Activated CD8-positive, alpha-beta memory T cell treated with anti-CD3 and anti-CD28 coated beads for 4 hours (primary cell): ENCODE results near the gene GNB4.

Experiments
- DNase-seq, 2 donors: peaks; one replicate each; pipeline ENCODE4 v3.0.0-alpha.2; 2020; ENCODE audit warnings: low read depth in 2 of 2

GNB4 gene

DNA sequence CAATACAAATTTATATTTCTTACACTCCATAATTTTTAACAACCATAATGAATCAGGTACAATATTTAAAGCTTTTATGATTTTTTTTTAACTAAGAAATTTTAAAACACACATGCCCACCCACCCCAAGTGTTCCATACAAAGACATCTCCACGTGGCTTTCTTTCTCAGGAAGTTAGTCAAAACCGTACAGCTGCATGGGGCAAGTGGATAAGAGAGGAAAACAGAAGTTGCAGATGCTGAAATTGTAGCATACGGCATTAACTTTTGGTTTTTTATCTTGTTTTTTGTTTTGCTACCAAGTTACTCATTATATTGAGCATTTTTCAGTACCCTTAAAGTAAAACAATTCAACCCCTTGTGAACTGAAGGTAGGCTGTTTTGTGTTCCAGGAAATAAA is 14.8 kb downstream of the GNB4 start:
- no peak for DNase-seq

GRCh38 chr3:179432451-179432850 is 18.8 kb downstream of the GNB4 start:
- DNase-seq = no peak

GRCh38 chr3:179432021-179432420 is 19.2 kb downstream of the GNB4 start:
- DNase-seq = no peak

- DNase-seq = no peak
These were observed 20.9 kb downstream of the GNB4 start for GRCh38 chr3:179430277-179430870.

- no peak for DNase-seq
These were observed 22.3 kb downstream of the GNB4 start for GRCh38 chr3:179428876-179429548.

DNA sequence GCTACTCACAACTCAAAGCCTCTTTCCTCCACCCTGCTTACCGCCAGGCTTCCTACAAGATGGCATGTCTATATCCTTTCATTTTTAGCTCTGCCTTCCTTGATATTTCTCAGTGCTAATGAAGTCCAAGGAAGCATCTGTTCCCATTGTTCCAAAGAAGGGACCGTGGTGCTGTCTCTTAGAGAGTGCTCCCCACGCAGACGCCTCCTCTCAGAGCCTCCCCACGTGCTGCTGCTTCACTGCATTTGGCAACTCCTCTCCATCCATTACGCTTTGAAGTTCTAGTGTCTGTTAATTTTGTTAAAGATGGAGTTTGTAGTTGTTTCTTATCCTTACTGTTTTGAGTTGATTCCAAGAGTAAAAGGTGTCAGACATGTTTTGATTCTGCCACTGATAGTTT is 26.2 kb downstream of the GNB4 start:
- no peak for DNase-seq

DNA sequence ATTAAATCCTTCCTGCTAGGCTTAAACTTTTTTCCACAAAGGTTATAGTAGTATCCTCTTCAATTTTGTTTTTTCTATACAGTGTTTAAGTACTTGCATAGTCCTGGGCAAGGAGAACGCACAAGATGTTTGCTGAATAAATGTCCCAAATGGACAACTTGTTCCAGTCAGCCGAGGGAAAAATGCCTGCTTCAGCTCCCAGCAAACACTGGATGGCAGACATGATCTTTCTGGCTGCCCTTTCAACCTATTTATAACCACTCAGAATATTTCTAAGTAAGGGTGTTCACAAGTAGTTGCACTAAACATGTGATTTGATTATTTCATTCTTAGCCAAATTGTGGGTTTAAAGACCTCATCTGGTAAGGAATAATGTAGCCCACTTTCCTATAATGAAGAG is 29.8 kb downstream of the GNB4 start:
- DNase-seq = no peak

DNA sequence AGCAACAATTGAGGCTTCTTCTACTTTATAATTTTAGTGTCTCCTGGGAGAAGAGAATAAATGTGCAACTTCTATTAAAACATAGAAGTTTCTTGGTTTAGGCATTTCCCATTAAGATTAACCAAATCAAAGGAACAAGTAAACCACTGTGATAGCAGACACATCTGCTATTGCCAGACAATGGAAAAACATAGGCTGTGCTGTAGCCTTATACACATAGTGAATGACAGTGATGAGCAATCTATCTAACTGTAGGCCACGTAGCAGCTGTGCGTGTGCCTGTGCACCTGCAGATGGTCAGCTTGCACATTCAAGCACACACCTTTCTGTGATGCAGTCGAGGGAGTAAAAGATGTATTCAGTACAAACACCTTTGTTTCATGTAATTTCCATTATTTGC is 32.7 kb downstream of the GNB4 start:
- no peak for DNase-seq

DNA sequence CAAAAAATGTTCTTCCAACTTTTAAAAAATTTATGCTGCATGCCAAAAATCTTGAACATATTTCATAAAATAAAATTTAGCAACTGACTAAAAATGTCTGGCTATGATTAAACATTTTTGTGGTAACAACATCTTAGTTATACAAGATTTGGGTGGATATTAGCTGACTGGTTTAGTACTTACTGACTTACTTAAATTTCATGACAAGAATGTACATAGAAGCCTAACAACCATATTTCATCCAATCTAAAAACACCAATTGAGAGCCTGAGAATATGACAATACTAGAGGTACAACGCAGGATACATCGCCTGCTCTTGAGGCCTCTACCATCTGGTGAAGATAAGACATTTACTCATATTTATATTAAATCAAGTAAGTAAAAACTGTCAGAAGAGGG is 34.6 kb downstream of the GNB4 start:
- no peak for DNase-seq

DNA sequence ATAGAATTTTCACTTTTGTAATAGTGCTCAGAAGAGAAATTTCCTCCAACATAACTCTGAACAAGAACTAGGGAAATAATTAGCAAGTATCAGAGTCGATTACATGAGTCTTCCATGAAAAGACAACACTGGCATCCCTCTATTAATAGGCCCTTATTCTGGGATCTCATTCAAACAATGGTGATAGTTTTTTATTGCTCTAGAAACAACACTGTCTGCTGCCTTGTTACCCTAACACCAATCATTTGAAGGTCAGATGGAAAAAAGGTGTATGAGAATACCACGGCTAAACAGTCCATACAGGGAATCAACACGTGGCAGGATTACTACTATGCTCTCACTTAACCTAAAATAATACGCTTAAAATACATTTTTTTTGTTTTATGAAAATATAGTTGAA is 35.9 kb downstream of the GNB4 start:
- no peak for DNase-seq

DNA sequence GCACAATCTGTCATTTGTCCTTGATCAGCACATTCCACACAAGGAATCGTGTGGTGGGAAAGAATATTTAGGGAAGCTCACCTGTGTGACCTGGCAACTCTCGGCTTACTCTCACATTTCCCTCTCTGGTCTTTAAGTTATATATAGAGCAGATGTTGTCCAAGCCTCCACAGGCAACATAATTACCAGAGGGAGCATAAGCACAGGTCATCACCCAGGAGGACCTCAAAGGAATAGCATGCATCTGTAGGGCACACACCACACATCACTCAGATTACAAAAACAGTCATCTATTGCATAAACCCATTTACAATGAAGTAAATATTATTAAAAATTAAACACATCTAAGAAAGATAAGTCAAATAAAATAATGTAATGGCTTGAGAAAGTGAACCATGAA is 36.5 kb downstream of the GNB4 start:
- no peak for DNase-seq

GRCh38 chr3:179410999-179411398 is 40.3 kb downstream of the GNB4 start:
- DNase-seq = no peak

DNA sequence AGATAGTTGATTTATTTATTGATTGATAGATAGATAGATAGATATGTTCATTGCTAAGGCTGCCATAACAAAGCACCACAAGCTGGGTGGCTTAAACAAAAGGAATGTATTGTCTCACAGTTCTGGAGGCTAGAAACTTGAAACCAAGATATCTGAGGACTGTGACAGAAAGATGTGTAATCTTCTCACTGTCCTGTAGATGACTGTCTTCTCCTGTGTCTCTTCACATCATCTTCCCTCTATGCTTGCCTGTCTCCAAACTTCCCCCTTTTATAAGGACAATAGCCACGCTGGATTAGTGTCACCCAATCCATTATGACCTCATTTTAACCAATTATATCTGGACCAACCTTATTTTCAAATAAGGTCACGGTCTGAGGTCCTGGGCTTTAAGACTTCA is 40.9 kb downstream of the GNB4 start:
- no peak for DNase-seq

DNA sequence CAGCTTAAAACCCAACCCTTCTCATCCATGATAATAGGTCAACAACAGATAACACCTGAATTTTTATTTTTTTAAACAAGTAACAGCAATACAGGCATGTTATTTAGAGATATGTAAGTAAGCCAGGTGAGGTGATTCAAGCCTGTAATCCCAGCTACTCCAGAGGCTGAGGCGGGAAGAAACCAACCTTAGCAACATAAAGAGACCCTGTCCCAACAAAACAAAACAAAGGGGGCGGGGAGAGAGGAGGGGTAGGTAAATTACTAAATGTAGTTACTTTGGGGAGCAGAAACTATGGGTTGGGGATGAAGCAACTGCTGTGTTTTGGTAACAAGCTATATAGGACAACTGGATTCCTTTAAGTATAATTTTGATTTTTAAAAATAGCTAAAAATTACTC is 47.0 kb downstream of the GNB4 start:
- no peak for DNase-seq

DNA sequence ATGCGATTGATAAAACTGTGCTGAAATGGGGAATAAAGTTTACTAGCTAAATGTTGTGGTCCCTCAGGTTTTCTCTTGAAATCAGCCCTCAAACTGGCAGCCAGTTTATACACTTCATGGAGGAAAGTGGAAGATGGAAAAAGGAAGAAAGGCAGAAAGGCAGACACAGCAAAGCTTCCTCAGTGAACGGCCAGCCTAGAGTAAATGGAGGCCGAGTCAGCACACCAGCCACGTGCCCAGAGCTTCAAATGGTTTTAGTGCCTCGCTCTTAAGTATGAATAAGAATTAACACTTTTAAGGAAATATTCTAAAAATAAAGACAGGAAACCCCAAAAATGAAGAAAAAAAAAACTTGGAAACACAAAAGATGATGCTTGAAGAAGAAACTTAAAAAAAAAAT is 48.3 kb downstream of the GNB4 start:
- no peak for DNase-seq

- no peak for DNase-seq
These were observed 49.7 kb downstream of the GNB4 start for GRCh38 chr3:179401561-179401960.

DNA sequence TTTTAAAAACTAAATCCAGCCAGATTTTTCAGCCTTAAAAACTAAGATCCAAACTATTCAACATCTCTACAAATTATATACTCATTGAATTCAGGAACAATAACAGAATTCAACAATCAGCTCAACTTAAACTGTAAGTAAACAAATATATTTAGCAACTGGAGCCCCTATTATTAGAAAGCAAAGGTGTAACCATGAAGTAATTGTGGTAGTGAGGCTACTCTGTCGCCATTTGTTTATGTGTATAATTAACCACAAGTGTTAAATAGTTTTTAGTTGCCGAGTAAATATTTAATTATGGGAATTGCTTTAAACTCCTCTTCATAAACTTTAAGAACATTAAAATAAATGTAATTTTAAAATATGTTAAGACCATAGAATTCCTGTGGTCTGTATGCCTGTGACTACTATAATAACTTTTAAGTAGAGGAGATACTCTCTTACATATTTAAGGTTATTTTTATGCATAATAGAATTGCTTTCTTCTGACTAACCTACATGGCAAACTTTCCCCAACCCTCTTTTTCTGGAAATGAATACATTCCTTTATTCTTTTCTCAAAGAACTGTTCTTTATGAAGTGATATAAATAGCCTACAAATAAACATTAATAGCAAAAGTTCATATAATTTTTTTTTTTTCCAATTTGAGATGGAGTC is 52.6 kb downstream of the GNB4 start:
- DNase-seq = no peak

DNA sequence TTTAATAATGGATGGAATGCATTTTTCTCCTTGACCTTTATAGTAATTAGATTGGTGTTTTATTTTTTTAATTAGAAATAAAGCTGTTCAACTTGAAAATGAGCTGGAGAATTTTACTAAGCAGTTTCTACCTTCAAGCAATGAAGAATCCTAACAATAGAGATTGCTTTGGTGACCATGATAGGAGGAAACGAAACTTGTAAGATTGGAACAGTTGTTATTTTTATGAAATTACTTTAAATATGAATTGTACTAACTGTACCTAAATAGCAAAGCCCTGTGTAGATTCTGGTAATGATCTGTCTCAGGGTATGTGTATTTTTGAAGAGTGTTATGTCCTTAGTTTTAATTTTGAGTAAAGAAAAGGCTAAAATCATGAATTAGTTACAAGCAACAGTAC is 59.4 kb downstream of the GNB4 start:
- DNase-seq = no peak

- no peak for DNase-seq
These were observed 74.8 kb downstream of the GNB4 start for GRCh38 chr3:179376474-179376873.

- DNase-seq = no peak
These were observed 75.9 kb downstream of the GNB4 start for GRCh38 chr3:179375091-179375999.

DNA sequence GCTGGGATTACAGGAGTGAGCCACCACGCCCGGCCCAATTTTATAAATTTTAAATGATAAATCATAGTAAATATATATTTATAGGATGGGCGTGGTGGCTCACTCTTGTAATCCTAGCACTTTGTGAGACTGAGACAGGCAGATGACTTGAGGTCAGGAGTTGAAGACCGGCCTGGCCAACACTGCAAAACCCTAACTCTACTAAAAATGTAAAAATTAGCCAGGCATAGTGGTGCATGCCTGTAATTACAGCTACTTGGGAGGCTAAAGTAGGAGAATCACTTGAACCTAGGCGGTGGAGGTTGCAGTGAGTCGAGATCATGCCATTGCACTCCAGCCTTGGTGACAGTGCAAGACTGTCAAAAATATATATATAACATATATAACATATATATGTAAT is 77.3 kb downstream of the GNB4 start:
- DNase-seq = no peak

DNA sequence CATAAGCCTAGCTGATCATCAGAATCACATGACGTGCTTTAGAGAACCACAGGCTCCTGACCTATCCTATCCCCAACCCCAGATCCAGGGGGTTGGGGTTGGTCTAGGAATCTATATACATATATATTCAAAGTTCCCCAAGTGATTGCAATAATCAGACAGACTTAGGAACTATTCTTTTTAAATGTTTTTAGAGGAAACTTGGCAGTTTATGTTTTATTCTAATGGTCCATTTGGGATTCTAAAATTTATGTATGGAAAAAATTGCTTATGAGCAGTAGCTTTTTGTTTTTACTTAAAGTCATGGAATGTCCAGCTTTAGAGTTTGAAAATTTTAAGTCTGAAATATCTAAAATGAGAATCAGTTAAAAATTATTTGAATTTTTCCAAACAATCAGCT is 81.6 kb downstream of the GNB4 start:
- DNase-seq = no peak
